ENCODE data around the gene XDH. TPM values are rescaled to one million over a fixed set of nuclear protein-coding genes. Genes with fewer than 3 reads are reported as not detected.

The XDH gene
- total and polyA plus RNA-seq, 12 donors, result 0.01 to 0.16 (median 0.08) TPM; not detected in 7

DNA sequence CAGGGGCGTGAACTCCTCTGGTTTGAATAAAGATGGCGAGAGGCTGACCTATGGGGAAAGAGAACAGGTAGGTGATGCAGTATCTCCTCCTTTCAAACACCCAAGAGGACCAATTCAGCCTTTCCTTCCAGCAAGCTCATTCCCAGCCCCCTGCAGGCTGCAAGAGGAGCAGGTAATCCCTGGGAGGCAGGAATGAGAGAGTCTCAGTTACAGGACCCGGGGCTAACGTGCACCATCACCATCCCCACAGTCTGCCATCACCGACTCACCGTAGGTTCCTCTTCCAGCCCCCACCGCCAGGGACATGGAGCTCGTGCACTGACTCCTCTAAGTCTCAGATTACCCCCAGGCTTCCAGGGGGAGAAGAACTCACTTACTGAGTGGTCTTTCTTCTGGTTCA lies 26.7 kb downstream of the XDH start:
- WGBS, 2 donors, result 66 to 71% methylated on average over 8 of the region's 8 CpGs

DNA sequence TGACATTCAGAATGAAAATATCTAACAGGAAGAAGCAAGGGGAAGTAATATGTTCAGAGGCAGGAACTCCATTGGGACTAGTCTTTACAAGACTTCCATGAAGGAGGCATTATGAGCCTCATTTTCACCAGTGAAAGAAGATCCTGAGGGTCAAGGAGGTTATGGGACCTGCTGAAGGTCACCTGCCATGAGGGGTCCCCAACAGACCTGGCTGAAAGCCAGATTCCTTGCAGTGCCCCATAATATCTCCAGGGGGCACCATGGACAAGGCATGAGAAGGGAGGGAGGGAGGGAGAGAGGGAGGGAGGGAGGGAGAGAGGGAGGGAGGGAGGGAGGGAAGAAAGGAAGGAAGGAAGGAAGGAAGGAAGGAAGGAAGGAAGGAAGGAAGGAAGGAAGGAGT lies 27.9 kb downstream of the XDH start:
- no peak overlapping the region for H3K27ac ChIP-seq
- H3K4me3 ChIP-seq, result no peak overlapping the region
- peaks cover 0 to 4% (median 0%) of the 10 kb centered on the region in 7 donors for H3K27me3 ChIP-seq
- no peaks in the 10 kb centered on the region for H3K9me3 ChIP-seq
- DNase-seq (no peak), ATAC-seq (no peak)
- TF ChIP-seq, protein P1, sequence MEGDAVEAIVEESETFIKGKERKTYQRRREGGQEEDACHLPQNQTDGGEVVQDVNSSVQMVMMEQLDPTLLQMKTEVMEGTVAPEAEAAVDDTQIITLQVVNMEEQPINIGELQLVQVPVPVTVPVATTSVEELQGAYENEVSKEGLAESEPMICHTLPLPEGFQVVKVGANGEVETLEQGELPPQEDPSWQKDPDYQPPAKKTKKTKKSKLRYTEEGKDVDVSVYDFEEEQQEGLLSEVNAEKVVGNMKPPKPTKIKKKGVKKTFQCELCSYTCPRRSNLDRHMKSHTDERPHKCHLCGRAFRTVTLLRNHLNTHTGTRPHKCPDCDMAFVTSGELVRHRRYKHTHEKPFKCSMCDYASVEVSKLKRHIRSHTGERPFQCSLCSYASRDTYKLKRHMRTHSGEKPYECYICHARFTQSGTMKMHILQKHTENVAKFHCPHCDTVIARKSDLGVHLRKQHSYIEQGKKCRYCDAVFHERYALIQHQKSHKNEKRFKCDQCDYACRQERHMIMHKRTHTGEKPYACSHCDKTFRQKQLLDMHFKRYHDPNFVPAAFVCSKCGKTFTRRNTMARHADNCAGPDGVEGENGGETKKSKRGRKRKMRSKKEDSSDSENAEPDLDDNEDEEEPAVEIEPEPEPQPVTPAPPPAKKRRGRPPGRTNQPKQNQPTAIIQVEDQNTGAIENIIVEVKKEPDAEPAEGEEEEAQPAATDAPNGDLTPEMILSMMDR (IDR thresholded peaks at IDR 0.05), result no peak
- no peaks in the 10 kb centered on the region for H3K36me3 ChIP-seq
- intact Hi-C loops (cut with DNase I), result no loop called here
- H3K4me1 ChIP-seq, result peaks cover 0 to 11% (median 0%) of the 10 kb centered on the region in 9 donors

More for the DNA sequence above, 26.7 kb downstream of the XDH start:
- TF ChIP-seq, protein P1 (IDR thresholded peaks at IDR 0.05), result no peak
- Histone ChIP-seq H3K36me3 (no peaks in the 10 kb centered on the region), H3K27me3 (peaks cover 0 to 4% (median 0%) of the 10 kb centered on the region in 7 donors), H3K4me3 (no peak overlapping the region), H3K9me3 (no peaks in the 10 kb centered on the region), H3K4me1 (peaks cover 0 to 11% (median 0%) of the 10 kb centered on the region in 9 donors), H3K27ac (no peak overlapping the region)
- intact Hi-C loops (cut with DNase I), result no loop called here
- DNase-seq (no peak), ATAC-seq (no peak)

DNA sequence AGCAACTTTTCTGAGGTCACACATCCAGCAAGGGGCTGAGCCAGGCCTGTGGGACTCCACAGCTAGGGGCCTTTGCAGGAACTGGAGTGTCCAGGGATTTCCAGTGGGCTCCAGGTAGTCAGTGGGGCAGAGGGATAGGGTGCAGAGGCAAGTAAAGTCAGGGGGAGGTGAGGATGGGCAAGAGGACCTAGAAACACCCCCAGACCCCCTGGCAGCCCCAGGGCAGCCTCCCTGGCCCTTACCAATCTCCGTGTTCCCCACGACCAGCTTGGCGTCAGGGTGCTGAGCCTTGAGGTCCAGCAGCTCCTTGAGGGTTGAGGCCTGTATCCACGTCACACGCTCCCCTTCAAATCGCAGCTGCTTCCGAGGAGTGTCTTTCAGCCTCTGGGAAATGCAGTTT lies 28.4 kb downstream of the XDH start:
- DNase-seq, result no peak
- 90 to 93% methylated on average over 7 of the region's 7 CpGs for WGBS, 2 donors
- intact Hi-C loops (cut with DNase I), result no loop called here

DNA sequence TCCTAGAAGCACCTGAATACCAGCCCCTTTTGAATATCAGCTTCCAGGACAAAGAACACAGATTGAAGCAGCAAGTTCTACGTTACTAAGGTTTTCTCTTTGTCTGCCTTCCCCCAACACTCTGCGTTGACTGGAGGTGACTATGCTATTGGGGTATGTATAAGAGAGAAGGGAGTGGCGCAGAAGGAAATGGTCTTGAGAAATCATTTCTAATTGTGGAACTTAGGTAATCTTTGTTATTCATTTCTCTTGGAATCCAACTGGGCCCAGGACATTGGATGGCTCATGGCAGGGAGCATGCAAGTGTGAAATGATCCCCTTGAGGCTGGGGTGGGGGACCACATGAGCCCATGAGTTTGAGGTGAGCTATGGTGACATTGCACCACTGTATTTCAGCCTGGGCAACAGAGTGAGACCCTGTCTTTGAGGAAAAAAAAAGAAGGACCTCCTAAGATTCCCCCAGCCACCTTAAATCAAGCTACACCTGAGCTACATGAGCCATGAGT lies 29.7 kb downstream of the XDH start:
- intact Hi-C loops (cut with DNase I), result no loop called here
- H3K27ac ChIP-seq, result no peak overlapping the region
- TF ChIP-seq, protein P1 (IDR thresholded peaks at IDR 0.05), result no peak
- WGBS, 2 donors, result 82 to 86% methylated on average over 3 of the region's 3 CpGs
- peaks cover 0 to 10% (median 0%) of the 10 kb centered on the region in 7 donors for H3K27me3 ChIP-seq
- ATAC-seq (peak in 1 of 8 donors; percentile 18), DNase-seq (no peak)
- no peaks in the 10 kb centered on the region for H3K9me3 ChIP-seq
- no peak overlapping the region for H3K4me3 ChIP-seq
- no peaks in the 10 kb centered on the region for H3K36me3 ChIP-seq
- peaks cover 0 to 11% (median 0%) of the 10 kb centered on the region in 9 donors for H3K4me1 ChIP-seq

More for the DNA sequence above, 28.4 kb downstream of the XDH start:
- no peak overlapping the region for H3K4me3 ChIP-seq
- no peaks in the 10 kb centered on the region for H3K36me3 ChIP-seq
- peaks cover 0 to 11% (median 0%) of the 10 kb centered on the region in 9 donors for H3K4me1 ChIP-seq
- no peak overlapping the region for H3K27ac ChIP-seq
- TF ChIP-seq, protein P1 (IDR thresholded peaks at IDR 0.05), result no peak
- H3K27me3 ChIP-seq, result peaks cover 0 to 4% (median 0%) of the 10 kb centered on the region in 7 donors
- H3K9me3 ChIP-seq, result no peaks in the 10 kb centered on the region
- ATAC-seq, result no peak
